Lower leg skin (tissue), 4 donors: ENCODE results near the gene PRKCZ. TPM values are rescaled to one million over a fixed set of nuclear protein-coding genes. Genes with fewer than 3 reads are reported as not detected.

Source experiments
- DNase-seq, 2 donors: peaks; one replicate each; pipeline ENCODE4 v3.0.0-alpha.2; 2019; ENCODE audit warnings: low spot score in 2 of 2
- H3K4me3 ChIP-seq: fragments of 200-600 bp; sonication (generic); 2 replicates; pipeline ENCODE4 v1.5.1; 2017; ENCODE audit warnings: mild to moderate bottlenecking, low read depth; ENCODE audit not compliant: poor library complexity, severe bottlenecking
- CTCF ChIP-seq, 3 donors: fragments of 450-650 bp; IDR thresholded peaks; one replicate each; pipeline ENCODE4 v1.5.1; 2016; ENCODE audit warnings: antibody characterized with exemption in 3 of 3, mild to moderate bottlenecking in 3 of 3, moderate library complexity in 2 of 3
- POLR2A ChIP-seq, 2 donors: fragments of 450-650 bp; IDR thresholded peaks; one replicate each; pipeline ENCODE4 v1.6.1; 2016 to 2017; ENCODE audit warnings: antibody characterized with exemption in 2 of 2, mild to moderate bottlenecking in 1 of 2, moderate library complexity in 1 of 2
- WGBS, 2 donors: methylation state at CpG; one replicate each; pipeline ENCODE4 v1.1.5; 2018; 5-methylcytosine and 5-hydroxymethylcytosine counted together
- intact Hi-C: fragments of 100-400 bp; cut with DNase I; formaldehyde crosslinking; loops from one replicate; pipeline ENCODE4 v1.15.0; 2023; ENCODE audit warnings: low total_unique reads
- total RNA-seq, 4 donors: library from RNA; depleted of rRNA; stranded (reverse); fragments of >200 nt; gene quantifications; one replicate each; pipeline ENCODE4 v1.1.0, GENCODE V29; 2016

Gene PRKCZ
- total RNA-seq, 4 donors from 2014 or later: 25.9 to 32.2 (median 26.8) TPM

- DNase-seq: no peak
- no peak overlapping the region for H3K4me3 ChIP-seq
- intact Hi-C loops: no loop called here
- TF ChIP-seq POLR2A (IDR thresholded peaks at IDR 0.05) (no peak), CTCF (IDR thresholded peaks at IDR 0.05) (no peak)
- 97% methylated on average over 20 to 21 of the region's 21 CpGs for WGBS, 2 donors
These were observed 26.6 kb downstream of the PRKCZ start for GRCh38 chr1:2076826-2077225.

- DNase-seq: no peak
- TF ChIP-seq POLR2A (IDR thresholded peaks at IDR 0.05) (no peak), CTCF (IDR thresholded peaks at IDR 0.05) (no peak)
- intact Hi-C loops: no loop called here
- no peak overlapping the region for H3K4me3 ChIP-seq
- WGBS, 2 donors: 89 to 96% methylated on average over 7 of the region's 7 CpGs
These were observed 28.0 kb downstream of the PRKCZ start for GRCh38 chr1:2078170-2078569.

GRCh38 chr1:2079396-2080085 lies 29.3 kb downstream of the PRKCZ start:
- H3K4me3 ChIP-seq: no peak overlapping the region
- no peak for DNase-seq
- WGBS, 2 donors: 89 to 97% methylated on average over 27 to 28 of the region's 28 CpGs
- intact Hi-C loops: loop anchor here (1.0 kb wide), 1 partner anchor 24 kb away; no protein-coding TSS in a partner anchor
- TF ChIP-seq POLR2A (IDR thresholded peaks at IDR 0.05): no peak
- TF ChIP-seq CTCF (IDR thresholded peaks at IDR 0.05): no peak

- TF ChIP-seq CTCF (IDR thresholded peaks at IDR 0.05): no peak
- no peak for TF ChIP-seq POLR2A (IDR thresholded peaks at IDR 0.05)
- intact Hi-C loops: no loop called here
- H3K4me3 ChIP-seq: no peak overlapping the region
- 96% methylated on average over 16 of the region's 16 CpGs for WGBS, 2 donors
- DNase-seq: no peak
These were observed 29.9 kb downstream of the PRKCZ start for GRCh38 chr1:2080140-2080539.

GRCh38 chr1:2080884-2081283 lies 30.7 kb downstream of the PRKCZ start:
- intact Hi-C loops: no loop called here
- no peak for DNase-seq
- TF ChIP-seq POLR2A (IDR thresholded peaks at IDR 0.05) (no peak), CTCF (IDR thresholded peaks at IDR 0.05) (no peak)
- no peak overlapping the region for H3K4me3 ChIP-seq
- WGBS, 2 donors: 96 to 97% methylated on average over 20 of the region's 20 CpGs
